Testis (tissue), 2 donors: ENCODE results near the gene H1-8.

Source experiments
- POLR2A ChIP-seq: fragments of 450-650 bp; IDR thresholded peaks from one replicate; pipeline ENCODE4 v1.6.1; 2017; ENCODE audit warnings: antibody characterized with exemption, mild to moderate bottlenecking, moderate library complexity
- TF ChIP-seq, protein P1 (sequence below), 3 experiments: fragments of 450-650 bp in 2 of 3; fragments of 200-600 bp in 1 of 3; sonication (generic) in 1 of 3; IDR thresholded peaks; one replicate each; pipeline ENCODE4 v1.5.1; 2016 to 2019; ENCODE audit warnings: antibody characterized with exemption in 3 of 3, mild to moderate bottlenecking in 2 of 3, moderate library complexity in 1 of 3

DNA sequence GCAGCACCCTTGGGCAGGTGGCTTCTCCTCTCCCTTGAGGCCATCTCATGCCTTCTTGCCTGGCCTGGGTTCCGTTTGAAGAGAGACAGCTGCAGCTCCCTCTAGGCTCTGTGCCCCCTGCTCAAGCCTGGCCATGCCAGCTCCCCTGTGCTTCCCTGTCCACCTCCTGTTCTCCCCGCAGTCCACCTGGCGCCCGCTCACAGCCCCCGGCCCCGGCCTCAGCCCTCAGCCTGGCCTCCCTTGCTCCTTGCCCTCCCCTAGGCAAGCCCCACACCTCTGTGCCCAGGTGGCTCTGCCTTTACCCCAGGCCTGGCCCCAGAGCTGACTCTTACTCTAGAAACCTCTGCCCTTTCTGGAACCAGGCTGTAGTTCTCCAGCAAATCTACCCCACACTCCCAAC, 28.4 kb upstream of the H1-8 start:
- TF ChIP-seq POLR2A: no peak
- TF ChIP-seq, protein P1, sequence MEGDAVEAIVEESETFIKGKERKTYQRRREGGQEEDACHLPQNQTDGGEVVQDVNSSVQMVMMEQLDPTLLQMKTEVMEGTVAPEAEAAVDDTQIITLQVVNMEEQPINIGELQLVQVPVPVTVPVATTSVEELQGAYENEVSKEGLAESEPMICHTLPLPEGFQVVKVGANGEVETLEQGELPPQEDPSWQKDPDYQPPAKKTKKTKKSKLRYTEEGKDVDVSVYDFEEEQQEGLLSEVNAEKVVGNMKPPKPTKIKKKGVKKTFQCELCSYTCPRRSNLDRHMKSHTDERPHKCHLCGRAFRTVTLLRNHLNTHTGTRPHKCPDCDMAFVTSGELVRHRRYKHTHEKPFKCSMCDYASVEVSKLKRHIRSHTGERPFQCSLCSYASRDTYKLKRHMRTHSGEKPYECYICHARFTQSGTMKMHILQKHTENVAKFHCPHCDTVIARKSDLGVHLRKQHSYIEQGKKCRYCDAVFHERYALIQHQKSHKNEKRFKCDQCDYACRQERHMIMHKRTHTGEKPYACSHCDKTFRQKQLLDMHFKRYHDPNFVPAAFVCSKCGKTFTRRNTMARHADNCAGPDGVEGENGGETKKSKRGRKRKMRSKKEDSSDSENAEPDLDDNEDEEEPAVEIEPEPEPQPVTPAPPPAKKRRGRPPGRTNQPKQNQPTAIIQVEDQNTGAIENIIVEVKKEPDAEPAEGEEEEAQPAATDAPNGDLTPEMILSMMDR (IDR thresholded peaks at IDR 0.05): no peak
